BE2C (cell line): ENCODE data around the gene TES. TPM values are rescaled to one million over a fixed set of nuclear protein-coding genes. Genes with fewer than 3 reads are reported as not detected.

Source experiments
- DNase-seq: peaks from one replicate; pipeline ENCODE4 v3.0.0-alpha.2; 2020
- H3K27me3 ChIP-seq: fragments of 250-450 bp; sonication (Bioruptor Pico); 2 replicates; pipeline ENCODE4 v1.5.1; 2020; ENCODE audit warnings: mild to moderate bottlenecking
- H3K36me3 ChIP-seq: fragments of 250-450 bp; sonication (Bioruptor Pico); 2 replicates; pipeline ENCODE4 v1.5.1; 2020; ENCODE audit warnings: mild to moderate bottlenecking
- H3K4me1 ChIP-seq: fragments of 250-450 bp; sonication (Bioruptor Pico); 2 replicates; pipeline ENCODE4 v1.5.1; 2020
- H3K4me3 ChIP-seq: 2 replicates; pipeline ENCODE4 v1.5.1; 2011; ENCODE audit warnings: low read depth, low read length
- H3K9me3 ChIP-seq: fragments of 250-450 bp; sonication (Bioruptor Pico); 2 replicates; pipeline ENCODE4 v1.5.1; 2020
- polyA plus RNA-seq: library from polyadenylated mRNA; unstranded; fragments of >200 nt; gene quantifications from one replicate; pipeline ENCODE4 v1.2.1, GENCODE V29; 2012; ENCODE audit warnings: low read depth, missing spikeins; ENCODE audit not compliant: insufficient read length, insufficient read depth
- TF ChIP-seq, protein P1 (sequence below): IDR thresholded peaks from 2 replicates; pipeline ENCODE4 v1.5.1; 2012; ENCODE audit warnings: mild to moderate bottlenecking, low read depth, low read length

TES gene, protein sequence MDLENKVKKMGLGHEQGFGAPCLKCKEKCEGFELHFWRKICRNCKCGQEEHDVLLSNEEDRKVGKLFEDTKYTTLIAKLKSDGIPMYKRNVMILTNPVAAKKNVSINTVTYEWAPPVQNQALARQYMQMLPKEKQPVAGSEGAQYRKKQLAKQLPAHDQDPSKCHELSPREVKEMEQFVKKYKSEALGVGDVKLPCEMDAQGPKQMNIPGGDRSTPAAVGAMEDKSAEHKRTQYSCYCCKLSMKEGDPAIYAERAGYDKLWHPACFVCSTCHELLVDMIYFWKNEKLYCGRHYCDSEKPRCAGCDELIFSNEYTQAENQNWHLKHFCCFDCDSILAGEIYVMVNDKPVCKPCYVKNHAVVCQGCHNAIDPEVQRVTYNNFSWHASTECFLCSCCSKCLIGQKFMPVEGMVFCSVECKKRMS
- polyA plus RNA-seq, result not detected

DNA sequence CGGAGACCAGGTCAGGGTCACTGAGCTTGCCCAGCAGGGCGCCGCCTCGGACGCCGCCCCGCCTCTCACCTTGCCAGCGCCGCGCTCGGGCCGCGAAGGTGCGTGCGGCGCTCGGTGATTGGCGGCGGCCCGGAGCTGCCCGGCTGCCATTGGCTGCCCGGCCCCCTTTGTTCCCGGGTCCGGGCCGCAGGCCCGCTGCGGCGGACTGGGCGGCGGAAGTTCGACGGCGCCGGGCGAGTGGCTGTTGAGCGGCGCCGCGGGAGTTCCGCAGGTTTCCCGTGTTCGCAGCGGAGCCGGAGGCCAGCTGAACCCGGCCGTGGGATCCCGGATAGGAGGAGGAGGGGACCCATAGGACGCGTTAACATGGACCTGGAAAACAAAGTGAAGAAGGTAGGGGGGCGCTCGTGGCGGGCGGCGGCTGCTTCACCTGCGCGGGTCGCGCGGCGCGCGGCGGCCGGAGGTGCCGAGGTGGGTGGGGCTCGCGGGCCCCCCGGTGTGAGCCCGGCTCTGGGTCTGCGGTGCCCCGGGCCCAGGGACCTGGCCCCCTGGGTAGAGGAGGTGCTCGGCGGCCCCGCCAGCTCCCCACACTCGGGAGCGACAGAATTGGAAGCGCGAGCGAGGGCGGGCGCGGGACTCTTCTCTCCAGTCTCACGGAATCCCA lies at the start of gene TES:
TSS of gene TES (plus strand) at position 195 of the 661 bp plus-strand sequence. CDS start at position 364, 169 bp downstream.
- TF ChIP-seq, protein P1, sequence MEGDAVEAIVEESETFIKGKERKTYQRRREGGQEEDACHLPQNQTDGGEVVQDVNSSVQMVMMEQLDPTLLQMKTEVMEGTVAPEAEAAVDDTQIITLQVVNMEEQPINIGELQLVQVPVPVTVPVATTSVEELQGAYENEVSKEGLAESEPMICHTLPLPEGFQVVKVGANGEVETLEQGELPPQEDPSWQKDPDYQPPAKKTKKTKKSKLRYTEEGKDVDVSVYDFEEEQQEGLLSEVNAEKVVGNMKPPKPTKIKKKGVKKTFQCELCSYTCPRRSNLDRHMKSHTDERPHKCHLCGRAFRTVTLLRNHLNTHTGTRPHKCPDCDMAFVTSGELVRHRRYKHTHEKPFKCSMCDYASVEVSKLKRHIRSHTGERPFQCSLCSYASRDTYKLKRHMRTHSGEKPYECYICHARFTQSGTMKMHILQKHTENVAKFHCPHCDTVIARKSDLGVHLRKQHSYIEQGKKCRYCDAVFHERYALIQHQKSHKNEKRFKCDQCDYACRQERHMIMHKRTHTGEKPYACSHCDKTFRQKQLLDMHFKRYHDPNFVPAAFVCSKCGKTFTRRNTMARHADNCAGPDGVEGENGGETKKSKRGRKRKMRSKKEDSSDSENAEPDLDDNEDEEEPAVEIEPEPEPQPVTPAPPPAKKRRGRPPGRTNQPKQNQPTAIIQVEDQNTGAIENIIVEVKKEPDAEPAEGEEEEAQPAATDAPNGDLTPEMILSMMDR, result no peak
- Histone ChIP-seq H3K9me3 (no peaks in the 10 kb centered on the region), H3K36me3 (no peaks in the 10 kb centered on the region), H3K4me1 (no peaks in the 10 kb centered on the region), H3K4me3 (no peak within 1 kb of the TSS), H3K27me3 (peaks cover 31% of the 10 kb centered on the region)
- DNase-seq, result no peak

DNA sequence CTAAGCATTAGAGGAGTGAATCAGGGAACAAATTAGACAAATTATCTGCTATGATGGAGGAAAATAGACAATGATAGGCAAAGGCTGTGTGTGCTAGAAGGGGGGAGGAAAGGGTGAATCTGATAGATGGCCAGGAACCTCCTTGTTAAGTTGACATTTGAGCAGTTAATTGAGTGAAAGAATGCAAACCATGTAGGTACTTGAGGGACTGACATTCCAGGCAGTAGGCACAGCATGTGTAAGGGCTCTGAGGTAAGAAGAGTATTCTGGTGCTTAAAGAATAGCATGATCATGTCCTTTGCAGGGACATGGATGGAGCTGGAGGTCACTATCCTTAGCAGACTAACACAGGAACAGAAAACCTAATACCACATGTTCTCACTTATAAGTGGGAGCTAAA lies 48.6 kb upstream of the TES start:
- Histone ChIP-seq H3K36me3 (no peaks in the 10 kb centered on the region), H3K4me3 (no peak overlapping the region), H3K9me3 (no peaks in the 10 kb centered on the region), H3K27me3 (no peaks in the 10 kb centered on the region), H3K4me1 (no peaks in the 10 kb centered on the region)
- DNase-seq, result no peak
- TF ChIP-seq, protein P1, result no peak

DNA sequence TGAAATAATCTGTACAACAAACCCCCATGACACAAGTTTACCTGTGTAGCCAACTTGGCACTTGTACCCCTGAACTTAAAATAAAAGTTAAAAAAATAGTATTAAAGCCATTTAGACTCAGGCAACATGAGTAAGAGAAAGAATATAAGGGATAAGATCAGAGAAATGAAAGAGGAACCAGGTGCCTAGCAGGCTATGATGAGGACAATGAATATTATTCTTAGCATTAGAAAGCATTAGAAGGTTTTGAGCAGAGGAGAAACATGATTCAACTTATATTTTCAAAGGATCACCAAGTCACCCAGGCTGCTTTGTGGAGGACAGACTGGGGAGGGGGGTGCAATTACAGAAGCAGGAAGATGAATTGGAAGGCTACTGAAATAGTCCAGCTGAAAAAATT lies 48.1 kb upstream of the TES start:
- TF ChIP-seq, protein P1, result no peak
- no peak overlapping the region for H3K4me3 ChIP-seq
- DNase-seq, result no peak
- no peaks in the 10 kb centered on the region for H3K4me1 ChIP-seq
- no peaks in the 10 kb centered on the region for H3K9me3 ChIP-seq
- H3K27me3 ChIP-seq, result no peaks in the 10 kb centered on the region
- no peaks in the 10 kb centered on the region for H3K36me3 ChIP-seq

DNA sequence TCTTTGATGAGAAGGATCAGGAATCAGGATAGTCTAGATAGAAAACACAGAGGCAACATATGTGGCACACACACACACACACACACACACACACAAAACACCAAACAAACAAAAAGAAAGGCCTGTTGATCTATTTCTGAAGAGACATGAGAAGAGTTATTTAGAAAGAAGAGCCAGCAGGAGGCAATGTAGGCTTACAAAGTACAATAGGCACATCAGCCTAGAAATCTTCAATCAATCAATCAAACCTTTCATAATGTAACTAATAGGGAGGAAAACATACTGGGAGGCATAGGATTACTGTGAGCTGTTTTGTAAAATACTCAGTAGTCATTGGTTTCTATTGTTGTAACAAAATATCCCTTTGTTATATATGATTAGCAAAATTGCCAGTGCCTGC lies 47.3 kb upstream of the TES start:
- H3K4me3 ChIP-seq, result no peak overlapping the region
- TF ChIP-seq, protein P1, result no peak
- no peaks in the 10 kb centered on the region for H3K27me3 ChIP-seq
- DNase-seq, result no peak
- H3K36me3 ChIP-seq, result no peaks in the 10 kb centered on the region
- H3K9me3 ChIP-seq, result no peaks in the 10 kb centered on the region
- no peaks in the 10 kb centered on the region for H3K4me1 ChIP-seq

DNA sequence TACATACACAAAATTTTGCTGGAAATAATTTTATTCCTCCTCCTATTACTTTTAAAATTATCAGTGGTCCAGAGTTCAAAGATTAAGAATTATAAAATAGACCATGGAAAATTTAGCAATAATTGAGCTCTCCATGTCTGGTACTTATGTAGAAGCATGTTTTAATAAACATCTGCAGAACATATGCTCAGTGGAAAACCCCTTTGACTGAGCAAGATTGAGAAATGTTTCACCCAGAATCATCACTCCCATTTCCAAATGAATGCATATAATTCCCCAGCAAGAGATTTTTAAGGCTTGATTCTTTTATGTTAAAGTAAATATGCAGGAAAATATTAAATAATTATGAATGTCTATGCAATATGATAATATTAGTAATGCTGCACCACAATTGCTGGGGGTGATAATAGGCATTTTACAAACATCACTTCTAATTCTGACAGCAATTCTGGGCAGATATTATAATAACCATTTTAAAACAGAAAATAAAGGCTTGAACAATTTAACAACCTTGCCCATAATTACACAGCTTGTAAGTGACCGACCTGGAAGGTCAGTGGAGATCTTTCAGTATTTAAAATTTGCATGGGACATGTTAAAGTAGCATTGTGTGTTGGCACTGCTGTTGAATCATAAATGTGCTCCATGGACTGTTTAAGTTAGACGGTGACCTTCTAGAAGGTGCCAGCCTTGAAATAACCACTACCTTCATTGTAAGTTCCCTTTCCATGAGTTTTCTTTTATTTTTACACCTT lies 45.6 kb upstream of the TES start:
- Histone ChIP-seq H3K36me3 (no peaks in the 10 kb centered on the region), H3K4me3 (no peak overlapping the region), H3K4me1 (no peaks in the 10 kb centered on the region), H3K9me3 (no peaks in the 10 kb centered on the region), H3K27me3 (no peaks in the 10 kb centered on the region)
- no peak for DNase-seq
- TF ChIP-seq, protein P1, result no peak
